GM12878 (cell line): ENCODE results near the gene WWOX. TPM values are rescaled to one million over a fixed set of nuclear protein-coding genes. Genes with fewer than 3 reads are reported as not detected.

ENCODE experiments used
- ATAC-seq: fragments of 200-7000 bp; cut with Tn5 transposase; 3 replicates; pipeline ENCODE4 v1.9.1; 2020; ENCODE audit warnings: mild to moderate bottlenecking, moderate library complexity
- BruUV-seq: library from RNA; stranded (reverse); fragments of 400-500 nt; replicated peaks from 2 replicates; lab custom pipeline; 2021; lab: Mats Ljungman, UMichigan
- CTCF ChIA-PET: fragments of 300-600 bp; sonication (Branson Sonifier 250); formaldehyde crosslinking; extraction: SDS; loops from one replicate; lab custom pipeline; 2021; ENCODE audit warnings: inconsistent platforms; lab: Yijun Ruan, JAX
- POLR2A ChIA-PET: fragments of 350-600 bp; formaldehyde crosslinking; extraction: SDS; loops from one replicate; lab custom pipeline; 2021; ENCODE audit warnings: inconsistent platforms; lab: Charles Lee
- RAD21 ChIA-PET: fragments of 300-600 bp; sonication (Branson Sonifier 250); formaldehyde crosslinking; loops from one replicate; lab custom pipeline; 2023; ENCODE audit warnings: antibody characterized with exemption; ENCODE audit not compliant: unreplicated experiment; lab: Charles Lee
- SMC1A ChIA-PET: fragments of 300-600 bp; sonication (Branson Sonifier 250); formaldehyde crosslinking; loops from one replicate; lab custom pipeline; 2023; ENCODE audit not compliant: unreplicated experiment, uncharacterized antibody; lab: Charles Lee
- DNase-seq: peaks from one replicate; pipeline ENCODE4 v3.0.0-alpha.2; 2011; ENCODE audit warnings: low read depth, low spot score
- FAIRE-seq: peaks from 3 replicates; lab custom pipeline; 2011; peaks lifted over from hg19 to GRCh38; lab: Jason Lieb, UNC
- H2AFZ ChIP-seq: 2 replicates; pipeline ENCODE4 v1.6.0; 2011; ENCODE audit warnings: low read depth, low read length, control low read depth; ENCODE audit not compliant: control insufficient read depth
- H3K27ac ChIP-seq: 2 replicates; pipeline ENCODE4 v1.5.1; 2011; ENCODE audit warnings: control low read depth; ENCODE audit not compliant: control insufficient read depth, insufficient read depth
- H3K27me3 ChIP-seq, 2 experiments: replicated peaks in 1 of 2; 2 replicates each; pipeline versions ENCODE4 v1.6.0 to v1.6.1; 2011; ENCODE audit warnings: low read length in 1 of 2; ENCODE audit not compliant: control insufficient read depth in 2 of 2, insufficient read depth in 2 of 2
- H3K36me3 ChIP-seq, 2 experiments: 2 replicates each; pipeline ENCODE4 v1.5.1; 2011; ENCODE audit warnings: low read length in 1 of 2; ENCODE audit not compliant: control insufficient read depth in 2 of 2, insufficient read depth in 2 of 2
- H3K4me1 ChIP-seq: 2 replicates; pipeline ENCODE4 v1.6.1; 2011; ENCODE audit warnings: mild to moderate bottlenecking, low read length, moderate library complexity, mixed read lengths; ENCODE audit not compliant: control insufficient read depth, insufficient read depth
- H3K4me2 ChIP-seq: 2 replicates; pipeline ENCODE4 v1.6.0; 2011; ENCODE audit warnings: control low read depth; ENCODE audit not compliant: control insufficient read depth, insufficient read depth
- H3K4me3 ChIP-seq: fragments of 200-600 bp; sonication (generic); 2 replicates; pipeline ENCODE4 v1.5.1; 2016
- H3K79me2 ChIP-seq: 2 replicates; pipeline ENCODE4 v1.6.0; 2011; ENCODE audit warnings: low read length; ENCODE audit not compliant: control insufficient read depth, insufficient read depth
- H3K9ac ChIP-seq: 2 replicates; pipeline ENCODE4 v1.8.0; 2011; ENCODE audit warnings: low read length, control low read depth, mixed read lengths; ENCODE audit not compliant: control insufficient read depth, insufficient read depth
- H3K9me3 ChIP-seq: replicated peaks from 3 replicates; pipeline ENCODE4 v1.5.1; 2011; ENCODE audit warnings: mild to moderate bottlenecking, low read length; ENCODE audit not compliant: control insufficient read depth, insufficient read depth
- H4K20me1 ChIP-seq: 2 replicates; pipeline ENCODE4 v1.6.0; 2011; ENCODE audit not compliant: control insufficient read depth, insufficient read depth
- FOS ChIP-seq: IDR thresholded peaks from 3 replicates; pipeline ENCODE4 v1.6.1; 2011; ENCODE audit warnings: borderline replicate concordance; ENCODE audit not compliant: insufficient read length; ENCODE audit errors: extremely low read depth
- HCFC1 ChIP-seq: fragments of 150-350 bp; IDR thresholded peaks from 2 replicates; pipeline ENCODE4 v1.6.1; 2014; ENCODE audit warnings: low read length
- KLF5 ChIP-seq: fragments of 450-650 bp; IDR thresholded peaks from 2 replicates; pipeline ENCODE4 v1.6.1; 2014; ENCODE audit warnings: mild to moderate bottlenecking; ENCODE audit not compliant: partially characterized antibody
- PBX3 ChIP-seq: IDR thresholded peaks from 2 replicates; pipeline ENCODE4 v1.6.1; 2011; ENCODE audit warnings: mild to moderate bottlenecking, low read depth, low read length, moderate library complexity; ENCODE audit not compliant: insufficient replicate concordance
- POLR2AphosphoS5 ChIP-seq: IDR thresholded peaks from 2 replicates; pipeline ENCODE4 v1.6.1; 2011; ENCODE audit warnings: mild to moderate bottlenecking, low read length, inconsistent platforms
- SP1 ChIP-seq: IDR thresholded peaks from one replicate; pipeline ENCODE4 v1.6.1; 2011; ENCODE audit warnings: low read depth, low read length
- SUZ12 ChIP-seq: fragments of 200-600 bp; sonication (generic); IDR thresholded peaks from one replicate; pipeline ENCODE4 v1.6.1; 2018; ENCODE audit warnings: antibody characterized with exemption, mild to moderate bottlenecking; ENCODE audit not compliant: unreplicated experiment
- TARDBP ChIP-seq: IDR thresholded peaks from 2 replicates; pipeline ENCODE4 v1.6.1; 2016; ENCODE audit warnings: borderline replicate concordance
- TCF7 ChIP-seq: IDR thresholded peaks from 2 replicates; pipeline ENCODE4 v1.6.1; 2014; ENCODE audit warnings: antibody characterized with exemption, borderline replicate concordance
- YBX1 ChIP-seq: fragments of 450-650 bp; IDR thresholded peaks from 2 replicates; pipeline ENCODE4 v1.6.1; 2016; ENCODE audit warnings: antibody characterized with exemption
- WGBS: methylation state at CpG from one replicate; pipeline ENCODE4 v1.1.6; 2016; ENCODE audit warnings: low lambda C conversion rate; ENCODE audit not compliant: insufficient replicate concordance, insufficient coverage; ENCODE audit errors: missing lambda C conversion rate; 5-methylcytosine and 5-hydroxymethylcytosine counted together
- in situ Hi-C: fragments of 300-500 bp; cut with MboI; formaldehyde crosslinking; loops from 9 replicates; pipeline ENCODE4 v1.14.3; 2018; ENCODE audit warnings: mixed read lengths
- intact Hi-C: fragments of 100-400 bp; cut with micrococcal nuclease; formaldehyde crosslinking; loops from one replicate; pipeline ENCODE4 v1.14.2; 2022; ENCODE audit not compliant: unreplicated experiment
- polyA plus RNA-seq, 11 experiments: library from polyadenylated mRNA; depleted of rRNA in 4 of 11; unstranded in 6 of 11; stranded (reverse) in 5 of 11; fragments of >200 nt; fragmentation: Nextera tagmentation in 4 of 11; fragmentation: Illumina TruSeq in 1 of 11; extraction: Ambion mirVana in 4 of 11; extraction: Trizol in 1 of 11; gene quantifications; 1 replicate in 1 of 11; 2 replicates in 10 of 11; pipeline versions ENCODE4 v1.2.1 to v1.2.3, GENCODE V29; 2011 to 2016; ENCODE audit warnings: inconsistent platforms in 2 of 11, missing spikeins in 2 of 11, low read depth in 1 of 11
- total RNA-seq, 4 experiments: library from RNA; depleted of rRNA in 3 of 4; stranded (reverse); fragments of >200 nt in 3 of 4; fragmentation: Illumina TruSeq in 1 of 4; extraction: Trizol in 1 of 4; gene quantifications; 2 replicates each; pipeline versions ENCODE4 v1.2.1 to v1.2.3, GENCODE V29; 2013 to 2021
- TF ChIP-seq, protein P1 (sequence below): fragments of 450-650 bp; IDR thresholded peaks from 2 replicates; pipeline ENCODE4 v1.6.1; 2016; ENCODE audit warnings: mild to moderate bottlenecking

The WWOX gene
- total and polyA plus RNA-seq, 10 of the 15 experiments (the other 5 are each of a cell fraction or from before 2014, with no cell fraction given), result 2.8 to 24.4 (median 17.8) TPM

GRCh38 chr16:79049040-79049439 is 949.6 kb downstream of the WWOX start:
- H3K79me2 ChIP-seq, result no peaks in the 10 kb centered on the region
- no TSS peak for BruUV-seq
- no peak overlapping the region for H3K4me3 ChIP-seq
- H3K4me2 ChIP-seq, result no peak overlapping the region
- no peak overlapping the region for H3K27ac ChIP-seq
- TF ChIP-seq TARDBP, result no peak
- no peak for TF ChIP-seq KLF5
- no peak for TF ChIP-seq PBX3
- no peak for TF ChIP-seq FOS
- TF ChIP-seq, protein P1, sequence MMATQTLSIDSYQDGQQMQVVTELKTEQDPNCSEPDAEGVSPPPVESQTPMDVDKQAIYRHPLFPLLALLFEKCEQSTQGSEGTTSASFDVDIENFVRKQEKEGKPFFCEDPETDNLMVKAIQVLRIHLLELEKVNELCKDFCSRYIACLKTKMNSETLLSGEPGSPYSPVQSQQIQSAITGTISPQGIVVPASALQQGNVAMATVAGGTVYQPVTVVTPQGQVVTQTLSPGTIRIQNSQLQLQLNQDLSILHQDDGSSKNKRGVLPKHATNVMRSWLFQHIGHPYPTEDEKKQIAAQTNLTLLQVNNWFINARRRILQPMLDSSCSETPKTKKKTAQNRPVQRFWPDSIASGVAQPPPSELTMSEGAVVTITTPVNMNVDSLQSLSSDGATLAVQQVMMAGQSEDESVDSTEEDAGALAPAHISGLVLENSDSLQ, result no peak
- no peak for TF ChIP-seq SP1
- TF ChIP-seq SUZ12, result no peak
- TF ChIP-seq HCFC1, result no peak
- TF ChIP-seq YBX1, result no peak
- no peak for TF ChIP-seq POLR2AphosphoS5
- TF ChIP-seq TCF7, result no peak
- ChIA-PET RAD21 (no interaction called here), POLR2A (no interaction called here), SMC1A (no interaction called here), CTCF (no interaction called here)
- no peaks in the 10 kb centered on the region for H4K20me1 ChIP-seq
- no peaks in the 10 kb centered on the region for H3K36me3 ChIP-seq
- no peak for FAIRE-seq
- WGBS, result 67% methylated on average over 6 of the region's 6 CpGs
- H3K27me3 ChIP-seq, result no peaks in the 10 kb centered on the region; a peak in 2 of 4 replicates
- no peak for ATAC-seq
- H3K9me3 ChIP-seq, result no peaks in the 10 kb centered on the region
- no peak overlapping the region for H2AFZ ChIP-seq
- in situ Hi-C loops, result no loop called here
- intact Hi-C loops, result loop anchor here (10.0 kb wide), 1 partner anchor 544 kb away; no protein-coding TSS in a partner anchor
- no peak for DNase-seq
- H3K9ac ChIP-seq, result no peak overlapping the region
- no peaks in the 10 kb centered on the region for H3K4me1 ChIP-seq
